CD4-positive, alpha-beta T cell treated with Interleukin-1 beta for 1 hour (primary cell): ENCODE measurements around the gene MAZ.
"Not testable (repeated sequence)": the region's sequence is repeated elsewhere in the genome, so short reads cannot be mapped to it uniquely, and the experiment has no call there.

Experiments
- DNase-seq, 2 donors: peaks; one replicate each; pipeline ENCODE4 v3.0.0-alpha.2; 2020 to 2022

Gene MAZ

GRCh38 chr16:29784901-29785500, 21.3 kb upstream of the MAZ start:
- peak; percentile 79 to 80 for DNase-seq

GRCh38 chr16:29787155-29787554, 19.2 kb upstream of the MAZ start:
- not testable (repeated sequence) for DNase-seq

GRCh38 chr16:29789775-29790182, 16.6 kb upstream of the MAZ start:
- DNase-seq, result no peak

- peak; percentile 100 for DNase-seq
Measured at GRCh38 chr16:29790183-29790948, 16.0 kb upstream of the MAZ start, which contains the start of gene KIF22. Gene KIF22 (plus strand): TSS chr16:29790751. CDS start chr16:29790760, 9 bp downstream.

- peak in 1 of 2 donors; percentile 27 for DNase-seq
Measured at GRCh38 chr16:29790949-29791844, 15.1 kb upstream of the MAZ start.

GRCh38 chr16:29791845-29792807, 14.2 kb upstream of the MAZ start:
- DNase-seq, result no peak

GRCh38 chr16:29793153-29793552, 13.2 kb upstream of the MAZ start:
- not testable (repeated sequence) for DNase-seq

- no peak for DNase-seq
Measured at GRCh38 chr16:29794231-29794710, 12.1 kb upstream of the MAZ start.

- no peak for DNase-seq
Measured at GRCh38 chr16:29802416-29802935, 3.9 kb upstream of the MAZ start.

- no peak for DNase-seq
Measured at GRCh38 chr16:29804020-29804419, 2.3 kb upstream of the MAZ start.

GRCh38 chr16:29804455-29805231, 1.7 kb upstream of the MAZ start:
- DNase-seq, result no peak

- DNase-seq, result peak; percentile 98
Measured at GRCh38 chr16:29805232-29806098, 864 bp upstream of the MAZ start.

GRCh38 chr16:29806641-29807425, 504 bp downstream of the MAZ start:
- DNase-seq, result peak; percentile 44 to 49

- peak; percentile 88 to 91 for DNase-seq
Measured at GRCh38 chr16:29807426-29808218, 1.3 kb downstream of the MAZ start.

- peak; percentile 28 to 45 for DNase-seq
Measured at GRCh38 chr16:29808219-29808900, 2.0 kb downstream of the MAZ start.

GRCh38 chr16:29809031-29809747, 2.9 kb downstream of the MAZ start:
- no peak for DNase-seq
